ENCODE results near the gene SIGLEC7. TPM values are rescaled to one million over a fixed set of nuclear protein-coding genes. Genes with fewer than 3 reads are reported as not detected.
A peak's percentile ranks its signal among the peaks of the same experiment; 100 is the strongest.

SIGLEC7 gene
- total RNA-seq, 4 donors from 2014 or later: 0.19 to 2.2 (median 0.92) TPM; not detected in 1

DNA sequence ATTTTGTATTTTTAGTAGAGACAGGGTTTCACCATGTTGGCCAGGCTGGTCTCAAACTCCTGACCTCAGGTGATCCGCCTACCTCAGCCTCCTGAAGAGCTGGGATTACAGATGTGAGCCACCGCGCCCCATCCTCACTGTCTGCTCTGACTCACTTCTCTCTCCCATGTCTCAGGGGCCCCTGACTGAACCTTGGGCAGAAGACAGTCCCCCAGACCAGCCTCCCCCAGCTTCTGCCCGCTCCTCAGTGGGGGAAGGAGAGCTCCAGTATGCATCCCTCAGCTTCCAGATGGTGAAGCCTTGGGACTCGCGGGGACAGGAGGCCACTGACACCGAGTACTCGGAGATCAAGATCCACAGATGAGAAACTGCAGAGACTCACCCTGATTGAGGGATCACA is 12.4 kb upstream of the SIGLEC7 start:
- no peak overlapping the region for H3K4me3 ChIP-seq
- H3K27ac ChIP-seq (replicated peaks in 1 of 4): no peak overlapping the region
- peaks cover 0 to 6% (median 0%) of the 10 kb centered on the region in 4 donors for H3K4me1 ChIP-seq
- intact Hi-C loops (cut with DNase I): no loop called here
- peaks cover 0 to 58% (median 0%) of the 10 kb centered on the region in 4 donors for H3K27me3 ChIP-seq
- 88% methylated on average over 8 of the region's 8 CpGs for WGBS
- no peaks in the 10 kb centered on the region for H3K9me3 ChIP-seq
- DNase-seq (ENCODE audit: extremely low spot score): no peak
- no peak for TF ChIP-seq POLR2AphosphoS5 (IDR thresholded peaks at IDR 0.05)
- TF ChIP-seq, protein P1, sequence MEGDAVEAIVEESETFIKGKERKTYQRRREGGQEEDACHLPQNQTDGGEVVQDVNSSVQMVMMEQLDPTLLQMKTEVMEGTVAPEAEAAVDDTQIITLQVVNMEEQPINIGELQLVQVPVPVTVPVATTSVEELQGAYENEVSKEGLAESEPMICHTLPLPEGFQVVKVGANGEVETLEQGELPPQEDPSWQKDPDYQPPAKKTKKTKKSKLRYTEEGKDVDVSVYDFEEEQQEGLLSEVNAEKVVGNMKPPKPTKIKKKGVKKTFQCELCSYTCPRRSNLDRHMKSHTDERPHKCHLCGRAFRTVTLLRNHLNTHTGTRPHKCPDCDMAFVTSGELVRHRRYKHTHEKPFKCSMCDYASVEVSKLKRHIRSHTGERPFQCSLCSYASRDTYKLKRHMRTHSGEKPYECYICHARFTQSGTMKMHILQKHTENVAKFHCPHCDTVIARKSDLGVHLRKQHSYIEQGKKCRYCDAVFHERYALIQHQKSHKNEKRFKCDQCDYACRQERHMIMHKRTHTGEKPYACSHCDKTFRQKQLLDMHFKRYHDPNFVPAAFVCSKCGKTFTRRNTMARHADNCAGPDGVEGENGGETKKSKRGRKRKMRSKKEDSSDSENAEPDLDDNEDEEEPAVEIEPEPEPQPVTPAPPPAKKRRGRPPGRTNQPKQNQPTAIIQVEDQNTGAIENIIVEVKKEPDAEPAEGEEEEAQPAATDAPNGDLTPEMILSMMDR (IDR thresholded peaks at IDR 0.05): no peak
- no peak for TF ChIP-seq POLR2A (IDR thresholded peaks at IDR 0.05; ENCODE audit: low read depth)
- no peak for TF ChIP-seq EP300 (IDR thresholded peaks at IDR 0.05)
- no peaks in the 10 kb centered on the region for H3K36me3 ChIP-seq

DNA sequence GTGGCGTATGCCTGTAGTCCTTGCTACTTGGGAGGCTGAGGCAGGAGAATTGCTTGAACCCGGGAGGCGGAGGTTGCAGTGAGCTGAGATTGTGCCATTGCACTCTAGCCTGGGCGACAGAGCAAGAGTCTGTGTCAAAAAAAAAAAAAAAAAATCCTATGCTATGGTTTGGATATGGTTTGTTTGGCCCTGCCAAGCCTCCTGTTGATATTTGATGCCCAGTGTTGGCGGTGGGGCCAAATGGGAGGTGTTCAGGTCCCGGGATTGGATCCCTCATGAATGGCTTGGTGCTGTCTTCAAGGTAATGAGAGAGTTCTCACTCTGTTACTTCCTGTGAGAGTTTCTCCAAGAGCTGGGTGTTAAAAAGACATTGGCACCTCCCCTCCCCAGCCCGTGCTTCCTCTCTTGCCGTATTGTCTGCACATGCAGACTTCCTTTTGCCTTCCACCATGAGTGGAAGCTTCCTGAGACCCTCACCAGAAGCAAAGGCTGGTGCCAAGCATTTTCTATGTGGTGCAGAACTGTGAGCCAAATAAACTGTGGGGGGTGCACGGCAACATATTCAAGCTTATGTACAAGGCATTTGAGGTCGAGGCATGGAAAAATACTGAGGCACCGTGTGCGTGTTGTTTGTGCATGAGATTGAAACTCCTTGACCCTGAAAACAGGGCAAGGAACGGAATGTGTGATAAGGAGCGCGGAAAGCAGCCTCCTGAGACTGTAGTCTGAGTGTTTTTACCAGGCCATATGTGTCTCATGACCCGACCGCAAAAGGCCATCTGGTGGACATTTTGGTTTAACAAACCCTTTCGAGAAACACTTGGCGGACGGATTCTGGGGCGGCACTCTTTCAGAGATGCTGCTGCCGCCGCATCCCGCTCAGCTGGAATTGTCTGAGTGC is 10.1 kb upstream of the SIGLEC7 start:
- peak overlapping the region in 1 of 4 donors; percentile 38 for H3K27ac ChIP-seq (replicated peaks in 1 of 4)
- no peaks in the 10 kb centered on the region for H3K36me3 ChIP-seq
- no peaks in the 10 kb centered on the region for H3K9me3 ChIP-seq
- peaks cover 0 to 42% (median 0%) of the 10 kb centered on the region in 4 donors for H3K27me3 ChIP-seq
- H3K4me1 ChIP-seq: peaks cover 0 to 6% (median 0%) of the 10 kb centered on the region in 4 donors
- 44% methylated on average over 24 of the region's 24 CpGs for WGBS
- no peak for TF ChIP-seq EP300 (IDR thresholded peaks at IDR 0.05)
- TF ChIP-seq, protein P1 (IDR thresholded peaks at IDR 0.05): no peak
- TF ChIP-seq POLR2AphosphoS5 (IDR thresholded peaks at IDR 0.05): no peak
- TF ChIP-seq POLR2A (IDR thresholded peaks at IDR 0.05; ENCODE audit: low read depth): no peak
- intact Hi-C loops (cut with DNase I): no loop called here
- no peak overlapping the region for H3K4me3 ChIP-seq
- DNase-seq (ENCODE audit: extremely low spot score): no peak

DNA sequence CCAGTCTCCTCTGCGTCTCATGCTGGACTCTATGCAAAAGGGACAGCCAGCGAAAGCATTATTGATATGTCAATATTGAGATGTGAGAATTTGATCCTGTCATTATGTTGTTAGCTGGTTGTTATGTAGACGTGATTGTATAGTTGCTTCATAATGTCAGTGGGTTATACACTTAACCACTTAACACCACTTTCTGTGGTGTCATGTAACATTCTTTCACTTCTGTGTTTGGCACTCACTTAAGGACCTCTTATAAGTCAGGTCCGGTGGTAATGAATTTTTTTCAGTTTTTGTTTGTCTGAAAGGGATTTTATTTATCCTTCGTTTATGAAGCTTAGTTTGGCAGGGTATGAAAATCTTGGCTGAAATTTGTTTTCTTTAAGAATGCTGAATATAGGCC is 7.1 kb upstream of the SIGLEC7 start:
- DNase-seq (ENCODE audit: extremely low spot score): no peak
- no peaks in the 10 kb centered on the region for H3K36me3 ChIP-seq

DNA sequence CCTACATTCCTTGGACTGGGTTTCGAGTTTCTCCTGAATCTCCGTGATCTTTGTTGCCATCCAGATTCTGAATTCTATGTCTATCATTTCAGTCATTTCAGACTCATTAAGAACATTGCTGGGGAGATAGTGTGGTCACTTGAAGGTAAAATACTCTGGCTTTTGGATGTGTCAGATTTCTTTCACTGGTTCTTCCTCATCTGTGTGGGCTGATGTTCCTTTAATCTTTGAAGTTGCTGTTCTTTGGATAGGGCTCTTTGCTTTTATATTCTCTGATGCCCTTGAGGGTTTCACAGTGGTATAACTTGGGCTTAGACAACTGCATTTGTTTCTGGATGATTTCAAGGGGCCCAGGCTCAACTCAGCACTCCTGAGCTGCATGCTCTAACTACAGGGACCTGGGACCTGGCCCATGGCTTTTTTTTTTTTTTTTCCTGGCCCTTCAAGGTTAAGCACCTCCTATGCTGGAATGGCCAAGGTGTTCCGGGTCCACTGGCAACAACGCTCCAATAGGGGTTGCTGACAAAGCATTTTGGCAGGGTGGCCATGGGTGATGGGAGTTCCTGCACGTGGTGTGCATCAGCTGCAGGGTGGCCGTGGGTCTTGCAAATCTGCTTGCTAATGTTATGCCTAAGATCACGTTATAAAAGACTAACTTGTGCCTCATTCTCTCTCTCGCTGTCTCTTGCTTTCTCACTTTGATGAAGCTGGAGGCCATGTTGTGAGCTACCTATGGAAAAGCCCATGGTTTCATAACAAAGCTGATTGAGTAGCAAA is 5.9 kb upstream of the SIGLEC7 start:
- H3K9me3 ChIP-seq: no peaks in the 10 kb centered on the region
- no peaks in the 10 kb centered on the region for H3K4me1 ChIP-seq
- peaks cover 0 to 53% (median 3%) of the 10 kb centered on the region in 4 donors for H3K27me3 ChIP-seq
- no peak overlapping the region for H3K27ac ChIP-seq (replicated peaks in 1 of 4)
- intact Hi-C loops (cut with DNase I): no loop called here
- H3K36me3 ChIP-seq: no peaks in the 10 kb centered on the region
- DNase-seq (ENCODE audit: extremely low spot score): no peak
- no peak overlapping the region for H3K4me3 ChIP-seq
- WGBS: 78% methylated on average over 8 of the region's 8 CpGs
- TF ChIP-seq POLR2A (IDR thresholded peaks at IDR 0.05; ENCODE audit: low read depth) (no peak), POLR2AphosphoS5 (IDR thresholded peaks at IDR 0.05) (no peak), EP300 (IDR thresholded peaks at IDR 0.05) (no peak)
- TF ChIP-seq, protein P1 (IDR thresholded peaks at IDR 0.05): no peak

More for the DNA sequence above, 7.1 kb upstream of the SIGLEC7 start:
- Histone ChIP-seq H3K27me3 (peaks cover 0 to 57% (median 3%) of the 10 kb centered on the region in 4 donors), H3K27ac (replicated peaks in 1 of 4) (no peak overlapping the region), H3K4me3 (no peak overlapping the region), H3K4me1 (no peaks in the 10 kb centered on the region), H3K9me3 (no peaks in the 10 kb centered on the region)
- intact Hi-C loops (cut with DNase I): no loop called here
- 89% methylated on average over 5 of the region's 5 CpGs for WGBS
- TF ChIP-seq, protein P1 (IDR thresholded peaks at IDR 0.05): no peak
- TF ChIP-seq EP300 (IDR thresholded peaks at IDR 0.05) (no peak), POLR2AphosphoS5 (IDR thresholded peaks at IDR 0.05) (no peak), POLR2A (IDR thresholded peaks at IDR 0.05; ENCODE audit: low read depth) (no peak)

Data from esophagus muscularis mucosa (tissue), 4 donors.